ENCODE measurements around the gene EFEMP1.

The EFEMP1 gene

DNA sequence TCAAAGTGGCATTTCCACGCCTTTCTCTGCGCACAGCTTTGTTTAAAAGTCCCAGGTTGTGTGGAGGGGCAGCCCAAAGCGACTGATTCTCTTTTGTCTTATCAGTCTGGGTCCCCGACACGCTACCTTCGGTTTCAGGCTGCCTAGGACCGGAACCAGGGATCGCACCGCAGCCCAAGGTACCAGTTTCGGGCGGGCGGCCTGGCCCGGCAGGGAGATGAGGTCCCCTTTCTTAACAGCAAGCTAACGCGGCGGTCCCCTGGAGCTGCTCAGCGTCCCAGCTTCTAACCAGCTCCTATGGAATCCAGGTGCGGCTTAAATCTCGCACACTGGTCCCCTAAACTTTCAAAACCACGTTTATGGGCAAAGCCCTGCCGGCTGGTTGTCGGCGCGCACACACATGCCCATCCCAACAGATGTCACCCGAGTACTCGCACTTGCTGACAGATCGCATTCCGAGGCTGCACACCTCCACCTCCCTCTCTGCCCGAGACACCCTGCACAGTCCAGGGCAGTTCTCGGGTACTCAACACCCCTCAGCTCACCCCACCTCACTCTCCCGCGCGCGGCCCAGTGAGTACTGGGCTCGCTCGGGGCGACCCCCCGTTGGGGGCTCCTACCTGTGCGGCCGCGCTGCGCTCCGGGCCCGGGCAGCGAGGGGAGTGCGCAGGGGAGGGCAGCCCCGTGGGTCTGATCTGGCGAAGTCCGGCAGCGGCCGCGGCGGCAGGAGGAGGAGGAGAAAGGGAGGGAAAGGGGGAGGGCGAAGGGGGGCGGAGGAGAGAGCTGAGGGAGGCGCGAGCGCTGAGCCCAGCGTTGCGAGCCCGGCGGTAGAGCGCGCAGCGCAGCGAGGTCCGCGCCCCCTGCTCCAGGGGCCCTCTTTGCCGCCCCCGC is at the start of gene EFEMP1:
Gene EFEMP1 (minus strand): TSS at position 692 of the 891 bp plus-strand sequence. CDS start 1,342 bp downstream, outside the sequence.
- peak in 9 of 14 donors; percentile 11 to 44 (median 32) for DNase-seq

GRCh38 chr2:55970500-55970899 is 46.9 kb upstream of the EFEMP1 start:
- DNase-seq = no peak

GRCh38 chr2:55968941-55969340 is 45.4 kb upstream of the EFEMP1 start:
- no peak for DNase-seq

DNA sequence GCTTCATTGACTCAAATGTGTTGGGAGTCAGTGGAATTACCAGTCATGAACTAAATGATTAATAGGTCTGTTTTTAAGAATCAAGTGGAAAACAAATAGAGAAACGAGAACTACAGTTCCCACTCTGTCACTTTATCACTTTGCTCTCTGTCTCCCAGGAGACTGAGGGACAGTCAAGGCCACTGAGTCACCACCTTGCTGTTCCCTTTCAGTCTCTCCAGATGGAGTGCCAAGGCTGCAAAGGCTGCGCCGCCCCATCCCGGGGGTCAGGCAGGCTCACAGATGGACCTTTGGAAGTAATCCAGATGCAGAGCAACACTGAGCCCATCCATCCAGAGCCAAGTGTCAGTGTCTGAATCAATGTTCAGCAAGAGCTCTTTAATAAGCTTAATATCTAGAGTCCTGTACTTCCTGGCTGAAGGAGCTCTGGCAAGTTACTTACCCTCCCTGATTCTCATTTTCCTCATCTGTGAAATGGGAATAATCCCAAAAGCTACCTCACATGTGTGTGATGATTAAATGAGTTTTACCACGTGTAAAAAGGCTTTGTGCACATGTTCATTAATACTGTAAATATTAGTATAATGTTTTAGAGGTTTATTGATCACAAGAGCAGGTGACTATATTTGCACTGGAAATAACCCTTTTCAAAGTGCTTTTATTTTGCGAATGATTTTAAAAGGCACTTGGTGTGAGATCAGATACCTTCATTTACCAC is 43.0 kb upstream of the EFEMP1 start:
- peak in 5 of 14 donors; percentile 8 to 44 (median 23) for DNase-seq

GRCh38 chr2:55965966-55966365 is 42.4 kb upstream of the EFEMP1 start:
- DNase-seq = no peak

- DNase-seq = no peak
Measured at GRCh38 chr2:55965276-55965675, 41.7 kb upstream of the EFEMP1 start.

- DNase-seq = no peak
Measured at GRCh38 chr2:55962915-55963314, 39.3 kb upstream of the EFEMP1 start.

DNA sequence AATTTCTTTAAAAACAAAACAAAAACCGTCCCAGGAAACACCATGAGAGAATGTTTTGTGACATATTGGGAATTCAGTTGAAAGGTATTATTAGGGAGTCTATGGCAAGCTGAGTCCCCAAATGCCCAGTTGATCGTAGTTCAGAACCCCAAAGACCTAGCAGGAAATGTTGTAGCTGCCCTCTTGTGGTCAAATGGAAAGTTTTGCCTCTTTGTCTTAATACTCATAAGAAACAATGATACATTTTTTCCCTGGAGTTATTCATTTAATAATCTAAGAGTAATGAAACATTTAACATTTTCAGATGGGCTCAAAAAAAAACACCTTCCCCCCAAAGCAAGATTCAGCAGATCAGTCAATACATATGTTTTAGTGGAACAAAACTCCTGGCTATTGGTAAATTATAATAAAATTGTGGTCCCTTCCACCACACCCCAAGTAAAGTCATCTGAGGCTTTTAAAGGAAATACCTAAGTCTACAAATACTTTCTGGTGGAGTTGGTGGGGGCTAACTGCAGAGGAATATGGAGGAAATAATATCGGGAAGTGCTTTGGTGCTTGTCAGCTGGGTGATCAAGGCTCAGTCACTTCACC is 37.8 kb upstream of the EFEMP1 start:
- DNase-seq = peak in 1 of 14 donors; percentile 13

DNA sequence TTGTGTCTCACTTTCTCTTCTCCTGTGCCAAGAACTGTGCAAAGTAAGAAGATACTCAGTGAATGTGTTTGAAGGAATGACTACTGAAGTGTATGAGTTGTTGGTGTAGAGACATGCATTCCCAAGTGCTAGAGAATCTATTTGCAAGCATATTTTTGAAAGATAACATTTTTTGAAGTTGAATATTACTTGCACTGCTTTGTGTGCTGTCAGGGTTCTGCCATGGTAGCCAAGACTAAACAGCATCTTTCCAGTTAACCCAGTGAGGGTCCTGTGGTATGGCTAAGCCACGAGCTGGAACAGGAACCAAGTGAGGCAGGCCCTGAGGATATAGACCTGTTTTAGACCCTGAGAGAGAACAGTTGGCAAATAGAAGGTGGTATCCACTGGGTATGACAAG is 35.2 kb upstream of the EFEMP1 start:
- DNase-seq = no peak

- no peak for DNase-seq
Measured at GRCh38 chr2:55957142-55957541, 33.6 kb upstream of the EFEMP1 start.

- DNase-seq = no peak
Measured at GRCh38 chr2:55954306-55955035, 30.9 kb upstream of the EFEMP1 start.

DNA sequence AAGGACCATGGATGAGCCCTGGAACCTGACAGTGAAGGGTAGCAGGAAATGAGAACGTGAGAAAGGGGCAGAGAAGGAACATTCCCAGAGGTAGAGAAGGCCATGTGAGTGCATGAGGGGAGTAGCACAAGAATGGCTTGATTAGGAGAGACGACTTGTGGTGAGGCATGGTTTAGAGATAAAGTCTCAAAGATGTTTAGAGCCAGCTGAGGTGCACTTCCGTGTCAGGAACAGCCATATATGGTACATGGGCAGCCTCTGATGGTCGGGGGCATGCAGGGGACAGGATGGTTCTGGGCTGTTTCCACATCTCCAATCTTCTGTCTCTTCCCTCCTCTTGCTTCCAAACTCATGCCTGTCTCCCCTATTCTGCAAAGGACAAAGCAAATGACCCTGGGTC is 28.8 kb upstream of the EFEMP1 start:
- no peak for DNase-seq

GRCh38 chr2:55951533-55951932 is 28.0 kb upstream of the EFEMP1 start:
- DNase-seq = no peak

GRCh38 chr2:55949613-55950012 is 26.0 kb upstream of the EFEMP1 start:
- no peak for DNase-seq

DNA sequence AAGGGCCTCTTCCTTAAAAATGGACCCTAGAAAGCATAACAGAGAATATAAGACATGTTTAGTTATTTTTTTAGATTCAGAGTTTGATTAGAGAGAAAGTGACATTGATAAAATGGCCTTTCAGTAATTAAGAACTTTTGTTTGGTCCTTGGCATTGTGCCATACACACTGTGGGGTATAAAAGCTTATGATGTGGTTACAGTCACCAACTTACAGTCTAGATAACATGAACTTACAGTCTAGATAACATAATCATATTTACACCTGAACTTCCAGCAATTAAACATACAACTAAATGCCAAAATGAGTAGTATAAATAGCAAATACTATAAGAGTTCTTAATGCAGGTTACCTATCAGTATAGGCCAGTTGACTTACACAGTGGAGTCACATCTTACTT is 25.6 kb upstream of the EFEMP1 start:
- no peak for DNase-seq

GRCh38 chr2:55948176-55948923 is 24.8 kb upstream of the EFEMP1 start:
- no peak for DNase-seq

- DNase-seq = no peak
Measured at GRCh38 chr2:55947752-55948151, 24.2 kb upstream of the EFEMP1 start.

GRCh38 chr2:55946793-55947192 is 23.2 kb upstream of the EFEMP1 start:
- DNase-seq = no peak

DNA sequence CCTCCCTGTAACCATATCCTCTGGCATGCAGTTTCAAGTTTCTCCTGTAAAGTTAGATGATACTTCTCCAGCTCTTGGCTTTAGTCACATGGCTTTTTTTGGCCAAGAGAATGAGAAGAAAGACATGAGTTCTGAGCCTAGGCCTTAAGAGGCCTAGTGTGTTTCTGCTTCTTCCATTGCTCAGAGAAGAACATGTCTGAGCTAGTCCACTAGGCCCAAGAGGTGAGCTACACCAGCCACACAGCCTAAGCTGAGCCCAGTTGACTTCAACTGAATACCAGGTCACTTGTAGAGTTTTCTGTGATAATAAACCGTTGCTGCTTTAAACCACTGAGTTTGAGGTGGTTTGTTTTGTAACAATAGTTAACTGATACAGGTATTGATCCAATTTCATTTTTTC is 19.9 kb upstream of the EFEMP1 start:
- no peak for DNase-seq

DNA sequence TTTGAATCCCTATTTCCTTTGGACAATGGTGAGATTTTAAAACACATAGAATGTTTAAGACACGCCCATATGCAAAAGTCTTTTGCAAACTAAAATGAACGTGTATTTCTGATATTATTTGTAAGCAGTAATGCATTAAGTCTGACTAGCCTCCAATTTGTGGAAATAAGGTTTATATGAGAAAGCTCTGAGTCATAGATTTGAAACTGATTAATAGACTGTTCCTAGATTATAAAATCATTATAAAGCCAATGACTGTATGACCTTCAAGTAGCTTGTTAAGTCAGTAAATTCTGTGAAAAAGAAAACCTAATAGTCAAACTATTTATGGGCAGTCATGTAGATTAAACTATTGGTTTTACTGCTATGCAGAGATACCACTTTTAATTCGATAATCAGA is 12.8 kb upstream of the EFEMP1 start:
- no peak for DNase-seq

DNA sequence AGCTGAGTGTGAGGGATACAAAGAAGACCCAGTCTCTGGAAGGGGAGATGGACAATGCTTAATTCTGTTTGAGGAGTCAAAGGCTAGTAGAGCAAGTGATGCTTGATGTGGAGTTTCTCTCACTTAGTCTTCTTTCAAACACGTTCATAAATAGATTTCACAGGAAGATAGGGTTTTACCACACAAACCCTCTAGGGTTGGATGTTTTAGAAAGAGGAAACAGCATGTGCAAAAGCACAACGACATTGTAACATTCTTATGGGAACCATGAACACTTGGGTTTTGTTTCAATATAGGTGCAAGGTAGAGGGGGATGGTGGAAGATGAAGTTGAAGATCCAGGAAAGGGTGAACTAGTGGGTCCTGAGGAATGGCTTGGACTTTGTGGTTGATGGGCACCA is 10.8 kb upstream of the EFEMP1 start:
- no peak for DNase-seq

GRCh38 chr2:55932843-55933242 is 9.3 kb upstream of the EFEMP1 start:
- DNase-seq = no peak

All from C1 segment of cervical spinal cord (tissue), 14 donors.